ENCODE results near the gene ADGRV1. TPM values are rescaled to one million over a fixed set of nuclear protein-coding genes. Genes with fewer than 3 reads are reported as not detected.
"Not testable (repeated sequence)": the region's sequence is repeated elsewhere in the genome, so short reads cannot be mapped to it uniquely, and the experiment has no call there.

ADGRV1 gene
- polyA plus RNA-seq, 1 of the 3 experiments (the other 2 are of a cell fraction), result 0.23 TPM

DNA sequence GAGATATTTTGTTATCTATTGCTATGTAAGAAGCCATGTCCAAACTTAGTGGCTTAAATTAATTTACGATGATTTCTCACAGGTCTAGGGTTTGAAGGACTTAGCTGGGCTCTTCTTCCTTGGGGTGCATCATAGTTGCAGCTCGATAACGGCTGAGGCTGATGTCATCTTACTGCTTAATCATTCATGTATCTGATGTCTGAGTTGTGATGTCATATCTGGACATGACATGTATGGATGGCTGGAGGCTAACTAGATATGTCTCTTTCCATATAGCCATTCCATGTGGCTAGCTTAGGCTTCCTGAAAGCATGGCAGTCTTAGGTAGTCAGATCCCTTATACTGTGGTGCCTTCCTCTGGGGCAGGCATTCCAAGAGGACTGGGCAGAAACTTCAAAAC, 31.6 kb downstream of the ADGRV1 start:
- WGBS (ENCODE audit: low lambda C conversion rate), result 55% methylated on average over 3 of the region's 3 CpGs
- Histone ChIP-seq H3K9me2 (no peaks in the 10 kb centered on the region), H3K36me3 (replicated peaks in 1 of 2; ENCODE audit: control insufficient read depth in 1 of 2, insufficient read depth in 2 of 2, low read length in 1 of 2) (no peaks in the 10 kb centered on the region), H4K20me1 (ENCODE audit: insufficient read depth) (no peaks in the 10 kb centered on the region), H3K4me1 (ENCODE audit: control insufficient read depth in 1 of 2, insufficient read depth in 2 of 2, low read depth in 1 of 2, low read length in 1 of 2) (no peaks in the 10 kb centered on the region), H3K27ac (ENCODE audit: low read depth in 2 of 2, low read length in 1 of 2) (no peak overlapping the region), H3K27me3 (ENCODE audit: insufficient read depth) (no peaks in the 10 kb centered on the region), H3K9me3 (no peaks in the 10 kb centered on the region), H3K4me3 (ENCODE audit: low read depth in 2 of 2, low read length in 1 of 2) (no peak overlapping the region), H3F3A (replicated peaks; ENCODE audit: insufficient read depth) (no peaks in the 10 kb centered on the region), H3K79me2 (ENCODE audit: insufficient read depth) (no peaks in the 10 kb centered on the region), H3K4me2 (no peak overlapping the region), H2AFZ (ENCODE audit: low read depth) (no peak overlapping the region), H3K9ac (no peak overlapping the region)
- CTCF ChIA-PET, result interaction anchor here (1.2 kb wide), 1 partner anchor 151 kb away, joined by 3 read pairs; no protein-coding TSS in a partner anchor
- POLR2A ChIA-PET, result no interaction called here
- TF ChIP-seq MEF2A (IDR thresholded peaks at IDR 0.05; ENCODE audit: borderline replicate concordance, low read depth), result no peak
- no peak for TF ChIP-seq FOXJ3 (CRISPR knock-in tag; IDR thresholded peaks at IDR 0.05)
- no peak for TF ChIP-seq NFIC (IDR thresholded peaks at IDR 0.05; ENCODE audit: borderline replicate concordance)
- no peak for TF ChIP-seq NRF1 (IDR thresholded peaks at IDR 0.05; ENCODE audit: low read depth, low read length)
- no peak for TF ChIP-seq FOXM1 (IDR thresholded peaks at IDR 0.05; ENCODE audit: low read depth)
- TF ChIP-seq FOSL2 (IDR thresholded peaks at IDR 0.05; ENCODE audit: borderline replicate concordance, low read depth), result no peak
- no peak for TF ChIP-seq YY1 (IDR thresholded peaks at IDR 0.05; ENCODE audit: low read depth)
- no peak for TF ChIP-seq SMC3 (IDR thresholded peaks at IDR 0.05; ENCODE audit: low read depth, low read length)
- TF ChIP-seq, protein P1, sequence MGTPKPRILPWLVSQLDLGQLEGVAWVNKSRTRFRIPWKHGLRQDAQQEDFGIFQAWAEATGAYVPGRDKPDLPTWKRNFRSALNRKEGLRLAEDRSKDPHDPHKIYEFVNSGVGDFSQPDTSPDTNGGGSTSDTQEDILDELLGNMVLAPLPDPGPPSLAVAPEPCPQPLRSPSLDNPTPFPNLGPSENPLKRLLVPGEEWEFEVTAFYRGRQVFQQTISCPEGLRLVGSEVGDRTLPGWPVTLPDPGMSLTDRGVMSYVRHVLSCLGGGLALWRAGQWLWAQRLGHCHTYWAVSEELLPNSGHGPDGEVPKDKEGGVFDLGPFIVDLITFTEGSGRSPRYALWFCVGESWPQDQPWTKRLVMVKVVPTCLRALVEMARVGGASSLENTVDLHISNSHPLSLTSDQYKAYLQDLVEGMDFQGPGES (IDR thresholded peaks at IDR 0.05; ENCODE audit: low read depth, low read length), result no peak
- TF ChIP-seq, protein P2, sequence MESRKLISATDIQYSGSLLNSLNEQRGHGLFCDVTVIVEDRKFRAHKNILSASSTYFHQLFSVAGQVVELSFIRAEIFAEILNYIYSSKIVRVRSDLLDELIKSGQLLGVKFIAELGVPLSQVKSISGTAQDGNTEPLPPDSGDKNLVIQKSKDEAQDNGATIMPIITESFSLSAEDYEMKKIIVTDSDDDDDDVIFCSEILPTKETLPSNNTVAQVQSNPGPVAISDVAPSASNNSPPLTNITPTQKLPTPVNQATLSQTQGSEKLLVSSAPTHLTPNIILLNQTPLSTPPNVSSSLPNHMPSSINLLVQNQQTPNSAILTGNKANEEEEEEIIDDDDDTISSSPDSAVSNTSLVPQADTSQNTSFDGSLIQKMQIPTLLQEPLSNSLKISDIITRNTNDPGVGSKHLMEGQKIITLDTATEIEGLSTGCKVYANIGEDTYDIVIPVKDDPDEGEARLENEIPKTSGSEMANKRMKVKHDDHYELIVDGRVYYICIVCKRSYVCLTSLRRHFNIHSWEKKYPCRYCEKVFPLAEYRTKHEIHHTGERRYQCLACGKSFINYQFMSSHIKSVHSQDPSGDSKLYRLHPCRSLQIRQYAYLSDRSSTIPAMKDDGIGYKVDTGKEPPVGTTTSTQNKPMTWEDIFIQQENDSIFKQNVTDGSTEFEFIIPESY (IDR thresholded peaks at IDR 0.05; ENCODE audit: borderline replicate concordance, low read depth), result no peak
- TF ChIP-seq POLR2AphosphoS5 (IDR thresholded peaks at IDR 0.05; ENCODE audit: low read depth, low read length), result no peak
- TF ChIP-seq RFX5 (IDR thresholded peaks at IDR 0.05; ENCODE audit: low read length), result no peak
- no peak for TF ChIP-seq ELF1 (IDR thresholded peaks at IDR 0.05)
- no peak for DNase-seq

DNA sequence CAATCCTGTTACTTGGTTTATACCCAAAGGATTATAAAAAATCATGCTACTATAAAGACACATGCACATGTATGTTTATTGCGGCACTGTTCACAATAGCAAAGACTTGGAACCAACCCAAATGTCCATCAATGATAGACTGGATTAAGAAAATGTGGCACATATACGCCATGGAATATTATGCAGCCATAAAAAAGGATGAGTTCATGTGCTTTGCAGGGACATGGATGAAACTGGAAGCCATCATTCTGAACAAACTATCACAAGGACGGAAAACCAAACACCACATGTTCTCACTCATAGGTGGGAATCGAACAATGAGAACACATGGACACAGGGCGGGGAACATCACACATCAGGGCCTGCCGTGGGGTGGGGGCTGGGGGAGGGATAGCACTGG, 34.5 kb downstream of the ADGRV1 start:
- DNase-seq; CTCF ChIA-PET; H3K27me3 ChIP-seq (ENCODE audit: insufficient read depth); POLR2A ChIA-PET; H4K20me1 ChIP-seq (ENCODE audit: insufficient read depth); H3K4me1 ChIP-seq (ENCODE audit: control insufficient read depth in 1 of 2, insufficient read depth in 2 of 2, low read depth in 1 of 2, low read length in 1 of 2); H3K79me2 ChIP-seq (ENCODE audit: insufficient read depth); H3K27ac ChIP-seq (ENCODE audit: low read depth in 2 of 2, low read length in 1 of 2); H3K4me2 ChIP-seq; H3F3A ChIP-seq (replicated peaks; ENCODE audit: insufficient read depth); H2AFZ ChIP-seq (ENCODE audit: low read depth); H3K9me3 ChIP-seq; H3K9me2 ChIP-seq; H3K4me3 ChIP-seq (ENCODE audit: low read depth in 2 of 2, low read length in 1 of 2); H3K36me3 ChIP-seq (replicated peaks in 1 of 2; ENCODE audit: control insufficient read depth in 1 of 2, insufficient read depth in 2 of 2, low read length in 1 of 2); H3K9ac ChIP-seq: not testable (repeated sequence)
- WGBS (ENCODE audit: low lambda C conversion rate), result 51% methylated on average over 6 of the region's 6 CpGs

DNA sequence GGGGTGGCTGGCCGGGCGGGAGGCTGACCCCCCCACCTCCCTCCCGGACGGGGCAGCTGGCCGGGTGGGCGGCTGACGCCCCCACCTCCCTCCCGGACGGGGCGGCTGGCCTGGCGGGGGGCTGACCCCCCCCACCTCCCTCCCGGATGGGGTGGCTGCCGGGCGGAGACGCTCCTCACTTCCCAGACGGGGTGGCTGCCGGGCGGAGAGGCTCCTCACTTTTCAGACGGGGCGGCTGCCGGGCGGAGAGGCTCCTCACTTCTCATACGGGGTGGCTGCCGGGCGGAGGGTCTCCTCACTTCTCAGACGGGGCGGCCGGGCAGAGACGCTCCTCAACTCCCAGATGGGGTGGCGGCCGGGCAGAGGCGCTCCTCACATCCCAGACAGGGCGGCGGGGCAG, 37.2 kb downstream of the ADGRV1 start:
- H3K4me3 ChIP-seq (ENCODE audit: low read depth in 2 of 2, low read length in 1 of 2); H3K9ac ChIP-seq; H3K79me2 ChIP-seq (ENCODE audit: insufficient read depth); POLR2A ChIA-PET; DNase-seq; H4K20me1 ChIP-seq (ENCODE audit: insufficient read depth); H3K4me2 ChIP-seq; H3K27ac ChIP-seq (ENCODE audit: low read depth in 2 of 2, low read length in 1 of 2); H3F3A ChIP-seq (replicated peaks; ENCODE audit: insufficient read depth); H3K36me3 ChIP-seq (replicated peaks in 1 of 2; ENCODE audit: control insufficient read depth in 1 of 2, insufficient read depth in 2 of 2, low read length in 1 of 2); H2AFZ ChIP-seq (ENCODE audit: low read depth); H3K9me2 ChIP-seq; CTCF ChIA-PET; H3K4me1 ChIP-seq (ENCODE audit: control insufficient read depth in 1 of 2, insufficient read depth in 2 of 2, low read depth in 1 of 2, low read length in 1 of 2); H3K9me3 ChIP-seq; H3K27me3 ChIP-seq (ENCODE audit: insufficient read depth): not testable (repeated sequence)
- WGBS (ENCODE audit: low lambda C conversion rate), result no CpG with 5 or more reads among the region's 34 CpGs

All from SK-N-SH (cell line).